ENCODE data around the gene GLIS1.

The GLIS1 gene

DNA sequence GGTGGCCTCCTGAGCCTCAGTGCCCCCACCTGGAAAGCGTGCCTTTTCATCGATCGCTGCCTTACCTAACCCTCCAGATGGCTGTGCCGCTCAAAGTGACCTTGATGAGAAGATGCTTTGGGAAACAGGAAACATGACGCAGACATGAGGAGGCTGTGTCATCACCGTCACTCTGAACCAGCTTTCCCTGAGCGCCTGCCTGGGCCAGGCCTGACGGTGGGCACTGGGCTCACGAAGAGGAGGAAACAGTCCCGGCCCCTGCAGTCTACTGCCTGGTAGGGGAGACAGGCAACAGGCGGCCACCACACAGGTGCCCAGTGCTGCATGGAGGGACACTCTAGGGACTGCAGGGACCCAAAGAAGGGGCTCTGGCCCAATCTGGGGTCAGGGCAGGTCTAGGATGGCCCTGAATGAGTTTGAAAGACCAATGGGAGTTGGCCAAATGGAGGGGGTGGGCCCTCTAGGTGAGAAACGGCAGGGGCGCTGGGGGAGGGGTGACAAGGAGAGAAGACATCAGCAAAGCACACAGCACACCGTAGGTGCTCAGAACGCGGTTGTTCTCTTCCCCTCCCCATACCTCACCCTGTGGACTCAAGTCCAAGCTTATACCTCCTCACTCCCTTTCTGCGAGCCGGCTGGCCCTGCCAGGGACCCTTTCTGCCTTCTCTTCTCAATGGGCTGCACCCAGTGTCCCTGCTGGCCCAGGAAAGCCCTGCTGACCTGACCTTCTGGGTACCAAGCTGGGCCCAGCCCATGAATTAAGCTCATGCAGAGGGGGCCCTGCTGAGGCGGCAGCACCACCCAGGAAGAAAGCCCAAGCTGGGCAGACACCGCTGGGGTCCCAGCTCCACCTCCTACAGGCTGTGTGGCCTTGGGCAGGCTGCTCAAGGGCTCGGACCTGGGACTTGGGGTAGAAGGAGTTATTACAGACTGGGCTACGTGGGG is 44.9 kb downstream of the GLIS1 start:
- no peak for DNase-seq (ENCODE audit: low read depth in 3 of 3, low spot score in 1 of 3)

GRCh38 chr1:53693339-53693738 is 45.6 kb downstream of the GLIS1 start:
- DNase-seq (ENCODE audit: low read depth in 3 of 3, low spot score in 1 of 3): no peak

- DNase-seq (ENCODE audit: low read depth in 3 of 3, low spot score in 1 of 3): no peak
Observed at GRCh38 chr1:53691326-53691725, 47.6 kb downstream of the GLIS1 start.

GRCh38 chr1:53690411-53690810 is 48.6 kb downstream of the GLIS1 start:
- no peak for DNase-seq (ENCODE audit: low read depth in 3 of 3, low spot score in 1 of 3)

DNA sequence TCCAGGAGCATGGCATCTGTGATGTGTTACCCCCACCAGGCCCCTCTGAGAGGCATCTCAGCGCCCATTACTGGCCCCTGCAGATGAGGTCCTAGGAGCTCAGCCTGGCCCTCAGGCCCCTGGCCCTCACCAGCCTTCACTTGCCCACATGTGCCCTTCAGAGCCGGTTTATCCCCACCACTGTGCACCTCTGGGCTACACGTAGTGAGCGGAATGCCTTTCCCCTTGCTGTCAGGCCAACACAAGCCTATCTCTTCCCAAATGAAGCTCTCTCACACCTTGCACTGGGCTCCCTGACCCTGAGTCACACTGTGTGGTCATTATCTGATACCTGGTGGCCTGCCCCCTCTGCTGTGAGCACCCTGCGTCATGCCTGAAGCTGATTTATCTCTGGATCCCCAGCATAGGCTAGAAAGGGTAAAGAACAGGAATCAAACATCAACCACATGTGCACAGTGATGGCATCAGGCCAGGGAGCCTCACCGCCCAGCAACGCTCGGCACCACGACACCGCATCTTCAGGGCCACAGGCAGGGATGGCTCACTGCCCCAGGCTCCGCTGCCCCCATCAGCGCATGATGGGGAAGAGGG is 49.1 kb downstream of the GLIS1 start:
- no peak for DNase-seq (ENCODE audit: low read depth in 3 of 3, low spot score in 1 of 3)

- DNase-seq (ENCODE audit: low read depth in 3 of 3, low spot score in 1 of 3): no peak
Observed at GRCh38 chr1:53689223-53689622, 49.7 kb downstream of the GLIS1 start.

- no peak for DNase-seq (ENCODE audit: low read depth in 3 of 3, low spot score in 1 of 3)
Observed at GRCh38 chr1:53688381-53689102, 50.4 kb downstream of the GLIS1 start.

- no peak for DNase-seq (ENCODE audit: low read depth in 3 of 3, low spot score in 1 of 3)
Observed at GRCh38 chr1:53687901-53688300, 51.1 kb downstream of the GLIS1 start.

- no peak for DNase-seq (ENCODE audit: low read depth in 3 of 3, low spot score in 1 of 3)
Observed at GRCh38 chr1:53687426-53687825, 51.5 kb downstream of the GLIS1 start.

DNA sequence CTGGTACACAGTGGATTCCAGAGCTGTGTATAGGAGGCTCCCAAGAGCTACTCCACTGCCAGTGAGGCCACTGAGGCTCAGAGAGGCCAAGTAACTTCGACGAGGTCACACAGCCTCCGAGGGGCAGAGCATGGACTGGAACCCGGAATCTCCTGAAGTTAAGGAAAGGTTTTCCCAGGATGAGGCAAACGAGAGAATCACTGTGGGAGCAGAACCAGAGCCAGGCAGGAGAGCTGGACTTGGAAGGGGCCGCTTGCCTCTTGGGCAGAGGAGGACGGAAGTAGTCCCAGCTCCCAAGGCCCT is 52.0 kb downstream of the GLIS1 start:
- no peak for DNase-seq (ENCODE audit: low read depth in 3 of 3, low spot score in 1 of 3)

DNA sequence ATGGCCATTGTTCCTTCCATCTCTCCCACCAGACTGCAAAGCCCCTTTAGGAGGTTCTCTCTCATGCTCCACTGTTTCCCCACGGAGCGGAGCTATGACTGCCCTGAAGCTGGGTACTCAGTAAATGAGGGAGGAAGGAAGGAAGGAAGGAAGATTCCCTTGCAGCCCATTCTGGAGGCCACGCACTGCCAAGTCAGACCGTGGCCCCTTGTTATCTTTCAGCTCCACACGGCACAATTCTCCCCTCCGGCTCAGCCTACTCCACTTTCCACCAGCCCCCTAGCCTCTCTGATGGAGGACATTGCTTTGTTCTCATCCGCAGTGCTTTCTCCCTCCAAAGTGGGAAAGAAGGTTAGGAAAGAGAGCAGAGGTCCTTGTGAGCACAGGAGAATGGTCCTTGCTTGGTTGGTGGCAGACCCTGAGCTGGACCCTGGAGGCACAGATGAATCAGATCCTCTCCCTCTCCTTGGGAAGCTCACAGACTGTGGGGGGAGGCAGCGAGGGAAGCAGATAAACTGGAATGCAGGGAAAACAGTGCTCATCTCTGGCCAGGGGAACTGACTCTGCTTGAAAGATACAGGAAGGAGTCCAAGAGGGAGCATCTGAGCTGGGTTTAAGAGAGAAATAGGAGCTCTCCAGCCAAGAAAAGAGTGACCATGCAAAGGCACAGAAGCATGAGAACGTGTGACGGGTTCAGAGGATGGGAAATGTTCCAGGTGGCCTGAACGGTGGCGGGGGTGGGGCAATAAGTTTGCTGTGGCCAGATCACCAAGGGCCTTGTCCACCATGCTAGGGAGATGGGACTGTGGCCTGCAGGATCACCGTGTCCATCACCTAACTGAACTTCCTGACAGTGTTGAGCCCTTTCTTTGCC is 52.6 kb downstream of the GLIS1 start:
- no peak for DNase-seq (ENCODE audit: low read depth in 3 of 3, low spot score in 1 of 3)

GRCh38 chr1:53685272-53686051 is 53.5 kb downstream of the GLIS1 start:
- no peak for DNase-seq (ENCODE audit: low read depth in 3 of 3, low spot score in 1 of 3)

DNA sequence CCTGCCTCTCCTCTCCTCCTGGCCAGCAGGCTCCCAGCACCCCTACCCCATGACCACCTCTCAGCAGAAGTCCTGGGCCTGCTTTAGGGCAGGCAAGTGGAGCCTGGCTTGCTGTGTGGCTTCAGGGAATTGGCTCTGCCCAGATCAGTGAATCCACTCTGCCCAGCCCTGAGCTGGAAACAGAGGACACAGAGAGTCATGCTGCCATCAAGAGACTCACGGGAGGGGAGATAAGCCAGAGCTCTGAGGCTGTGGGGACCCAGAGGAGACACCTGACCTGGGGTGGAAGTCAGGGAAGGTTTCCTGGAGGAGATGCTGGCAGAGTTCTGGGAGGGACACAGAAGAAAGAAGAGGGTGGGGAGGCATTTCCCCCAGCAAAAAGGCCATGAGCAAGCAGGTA is 54.2 kb downstream of the GLIS1 start:
- DNase-seq (ENCODE audit: low read depth in 3 of 3, low spot score in 1 of 3): no peak

GRCh38 chr1:53683986-53684740 is 54.8 kb downstream of the GLIS1 start:
- DNase-seq (ENCODE audit: low read depth in 3 of 3, low spot score in 1 of 3): no peak

- DNase-seq (ENCODE audit: low read depth in 3 of 3, low spot score in 1 of 3): no peak
Observed at GRCh38 chr1:53682881-53683280, 56.1 kb downstream of the GLIS1 start.

- no peak for DNase-seq (ENCODE audit: low read depth in 3 of 3, low spot score in 1 of 3)
Observed at GRCh38 chr1:53681977-53682685, 56.8 kb downstream of the GLIS1 start.

GRCh38 chr1:53681351-53681976 is 57.5 kb downstream of the GLIS1 start:
- no peak for DNase-seq (ENCODE audit: low read depth in 3 of 3, low spot score in 1 of 3)

GRCh38 chr1:53680868-53681267 is 58.1 kb downstream of the GLIS1 start:
- DNase-seq (ENCODE audit: low read depth in 3 of 3, low spot score in 1 of 3): no peak
